HG02623 (cell line): Measurements from ENCODE around the gene USP2.
"Not testable (repeated sequence)": the region's sequence is repeated elsewhere in the genome, so short reads cannot be mapped to it uniquely, and the experiment has no call there.

ENCODE experiments used
- ATAC-seq: cut with Tn5 transposase; IDR thresholded peaks from one replicate; pipeline ENCODE4 v1.9.1; 2021; ENCODE audit warnings: moderate library complexity; ENCODE audit not compliant: unreplicated experiment

The USP2 gene

GRCh38 chr11:119414321-119414720 lies 32.8 kb upstream of the USP2 start:
- ATAC-seq: no peak

GRCh38 chr11:119412072-119412471 lies 30.6 kb upstream of the USP2 start:
- no peak for ATAC-seq

GRCh38 chr11:119410501-119410900 lies 29.0 kb upstream of the USP2 start:
- ATAC-seq: no peak

GRCh38 chr11:119409731-119410130 lies 28.2 kb upstream of the USP2 start:
- ATAC-seq: no peak

- no peak for ATAC-seq
These were observed 24.5 kb upstream of the USP2 start for GRCh38 chr11:119406005-119406404.

- not testable (repeated sequence) for ATAC-seq
These were observed 24.0 kb upstream of the USP2 start for GRCh38 chr11:119405448-119405847.

- ATAC-seq: no peak
These were observed 23.4 kb upstream of the USP2 start for GRCh38 chr11:119404872-119405271.

GRCh38 chr11:119403021-119403420 lies 21.5 kb upstream of the USP2 start:
- no peak for ATAC-seq

- ATAC-seq: no peak
These were observed 21.0 kb upstream of the USP2 start for GRCh38 chr11:119402470-119402869.

GRCh38 chr11:119400860-119401259 lies 19.4 kb upstream of the USP2 start:
- no peak for ATAC-seq

GRCh38 chr11:119397740-119398139 lies 16.2 kb upstream of the USP2 start:
- no peak for ATAC-seq

GRCh38 chr11:119396835-119397234 lies 15.3 kb upstream of the USP2 start:
- ATAC-seq: no peak

- no peak for ATAC-seq
These were observed 9.8 kb upstream of the USP2 start for GRCh38 chr11:119391275-119391674.

- no peak for ATAC-seq
These were observed 8.2 kb upstream of the USP2 start for GRCh38 chr11:119389611-119390254.

GRCh38 chr11:119388103-119388502 lies 6.6 kb upstream of the USP2 start:
- no peak for ATAC-seq

- ATAC-seq: no peak
These were observed 2.8 kb upstream of the USP2 start for GRCh38 chr11:119384332-119384731.

GRCh38 chr11:119382513-119382912 lies 1.0 kb upstream of the USP2 start:
- not testable (repeated sequence) for ATAC-seq

- no peak for ATAC-seq
These were observed 611 bp upstream of the USP2 start for GRCh38 chr11:119382101-119382500.

GRCh38 chr11:119380827-119381180 lies 686 bp downstream of the USP2 start:
- no peak for ATAC-seq

- ATAC-seq: no peak
These were observed 1.2 kb downstream of the USP2 start for GRCh38 chr11:119380160-119380826.

GRCh38 chr11:119378851-119379465 lies 2.5 kb downstream of the USP2 start:
- ATAC-seq: no peak

- no peak for ATAC-seq
These were observed 3.4 kb downstream of the USP2 start for GRCh38 chr11:119377961-119378667.
